ENCODE measurements around the gene ANKRD40.

DNA sequence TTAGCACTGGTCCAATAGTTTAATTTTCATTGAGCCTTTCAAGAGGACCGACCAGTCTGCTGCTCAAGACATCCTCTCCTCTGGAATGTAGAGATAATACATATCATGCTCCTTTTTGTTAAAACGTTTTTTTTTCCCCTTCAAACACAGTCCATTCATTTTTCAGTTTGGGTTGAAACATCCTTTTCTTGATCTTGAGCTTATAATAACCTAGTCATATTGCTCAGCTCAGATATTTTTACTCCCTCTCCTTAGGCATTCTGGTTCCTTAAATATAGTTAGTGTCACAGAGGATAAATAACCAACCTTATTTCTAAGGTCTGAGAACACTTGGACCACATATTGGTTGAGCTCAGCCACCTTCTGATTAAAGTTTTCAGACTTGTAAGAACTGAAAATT lies 46.8 kb upstream of the ANKRD40 start:
- TF ChIP-seq, protein P1, sequence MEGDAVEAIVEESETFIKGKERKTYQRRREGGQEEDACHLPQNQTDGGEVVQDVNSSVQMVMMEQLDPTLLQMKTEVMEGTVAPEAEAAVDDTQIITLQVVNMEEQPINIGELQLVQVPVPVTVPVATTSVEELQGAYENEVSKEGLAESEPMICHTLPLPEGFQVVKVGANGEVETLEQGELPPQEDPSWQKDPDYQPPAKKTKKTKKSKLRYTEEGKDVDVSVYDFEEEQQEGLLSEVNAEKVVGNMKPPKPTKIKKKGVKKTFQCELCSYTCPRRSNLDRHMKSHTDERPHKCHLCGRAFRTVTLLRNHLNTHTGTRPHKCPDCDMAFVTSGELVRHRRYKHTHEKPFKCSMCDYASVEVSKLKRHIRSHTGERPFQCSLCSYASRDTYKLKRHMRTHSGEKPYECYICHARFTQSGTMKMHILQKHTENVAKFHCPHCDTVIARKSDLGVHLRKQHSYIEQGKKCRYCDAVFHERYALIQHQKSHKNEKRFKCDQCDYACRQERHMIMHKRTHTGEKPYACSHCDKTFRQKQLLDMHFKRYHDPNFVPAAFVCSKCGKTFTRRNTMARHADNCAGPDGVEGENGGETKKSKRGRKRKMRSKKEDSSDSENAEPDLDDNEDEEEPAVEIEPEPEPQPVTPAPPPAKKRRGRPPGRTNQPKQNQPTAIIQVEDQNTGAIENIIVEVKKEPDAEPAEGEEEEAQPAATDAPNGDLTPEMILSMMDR (IDR thresholded peaks at IDR 0.05; ENCODE audit: insufficient read depth, low read length, poor library complexity, severe bottlenecking), result no peak
- no peak for TF ChIP-seq EZH2phosphoT487 (conservative IDR thresholded peaks at IDR 0.05; ENCODE audit: low read length)

Measured in SU-DHL-6 (cell line).